ENCODE results near the gene BTBD6. TPM values are rescaled to one million over a fixed set of nuclear protein-coding genes. Genes with fewer than 3 reads are reported as not detected.
A peak's percentile ranks its signal among the peaks of the same experiment; 100 is the strongest.

The BTBD6 gene
- total RNA-seq, 4 donors from 2014 or later: 52.2 to 69.6 (median 64.4) TPM

DNA sequence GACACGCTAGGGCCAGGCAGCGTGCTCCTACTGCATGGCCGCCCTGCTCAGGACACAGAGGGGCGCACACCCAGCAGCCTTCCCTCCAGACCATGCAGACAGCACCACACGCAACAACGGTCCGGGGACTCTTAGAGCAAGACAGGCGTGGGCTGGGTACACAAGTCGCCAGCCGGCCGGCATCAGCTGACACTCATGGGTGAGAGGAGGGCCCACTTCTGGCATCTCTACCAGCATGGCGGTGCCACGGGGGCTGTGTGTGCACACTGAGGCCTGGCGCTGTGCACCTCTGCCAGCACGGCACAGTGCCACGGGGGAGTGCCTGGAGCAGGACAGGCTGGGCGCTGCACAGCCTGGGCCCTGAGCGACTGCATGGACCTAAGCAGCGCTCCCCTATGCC lies 6.7 kb upstream of the BTBD6 start:
- Histone ChIP-seq H3K27ac (no peak overlapping the region), H3K4me1 (no peaks in the 10 kb centered on the region), H3K27me3 (no peaks in the 10 kb centered on the region), H3K36me3 (no peaks in the 10 kb centered on the region), H3K9me3 (no peaks in the 10 kb centered on the region), H3K4me3 (no peak overlapping the region)
- DNase-seq: no peak
- TF ChIP-seq POLR2A (IDR thresholded peaks at IDR 0.05): no peak
- TF ChIP-seq EP300 (IDR thresholded peaks at IDR 0.05; ENCODE audit: low read depth): no peak
- TF ChIP-seq, protein P1, sequence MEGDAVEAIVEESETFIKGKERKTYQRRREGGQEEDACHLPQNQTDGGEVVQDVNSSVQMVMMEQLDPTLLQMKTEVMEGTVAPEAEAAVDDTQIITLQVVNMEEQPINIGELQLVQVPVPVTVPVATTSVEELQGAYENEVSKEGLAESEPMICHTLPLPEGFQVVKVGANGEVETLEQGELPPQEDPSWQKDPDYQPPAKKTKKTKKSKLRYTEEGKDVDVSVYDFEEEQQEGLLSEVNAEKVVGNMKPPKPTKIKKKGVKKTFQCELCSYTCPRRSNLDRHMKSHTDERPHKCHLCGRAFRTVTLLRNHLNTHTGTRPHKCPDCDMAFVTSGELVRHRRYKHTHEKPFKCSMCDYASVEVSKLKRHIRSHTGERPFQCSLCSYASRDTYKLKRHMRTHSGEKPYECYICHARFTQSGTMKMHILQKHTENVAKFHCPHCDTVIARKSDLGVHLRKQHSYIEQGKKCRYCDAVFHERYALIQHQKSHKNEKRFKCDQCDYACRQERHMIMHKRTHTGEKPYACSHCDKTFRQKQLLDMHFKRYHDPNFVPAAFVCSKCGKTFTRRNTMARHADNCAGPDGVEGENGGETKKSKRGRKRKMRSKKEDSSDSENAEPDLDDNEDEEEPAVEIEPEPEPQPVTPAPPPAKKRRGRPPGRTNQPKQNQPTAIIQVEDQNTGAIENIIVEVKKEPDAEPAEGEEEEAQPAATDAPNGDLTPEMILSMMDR (IDR thresholded peaks at IDR 0.05): no peak
- no peak for TF ChIP-seq POLR2AphosphoS5 (IDR thresholded peaks at IDR 0.05)
- in situ Hi-C loops (cut with MboI; ENCODE audit: low pct_ligation_motif_present in 1 of 4, low pct_unique_long_range_greater_than_20kb in 1 of 4, low sequenced_read_pairs in 3 of 4): no loop called here
- WGBS, 2 donors (ENCODE audit: low coverage in 1 of 2): 70 to 92% methylated on average over 2 to 18 of the region's 19 CpGs
- intact Hi-C loops (cut with DNase I; ENCODE audit: low total_unique reads): no loop called here

DNA sequence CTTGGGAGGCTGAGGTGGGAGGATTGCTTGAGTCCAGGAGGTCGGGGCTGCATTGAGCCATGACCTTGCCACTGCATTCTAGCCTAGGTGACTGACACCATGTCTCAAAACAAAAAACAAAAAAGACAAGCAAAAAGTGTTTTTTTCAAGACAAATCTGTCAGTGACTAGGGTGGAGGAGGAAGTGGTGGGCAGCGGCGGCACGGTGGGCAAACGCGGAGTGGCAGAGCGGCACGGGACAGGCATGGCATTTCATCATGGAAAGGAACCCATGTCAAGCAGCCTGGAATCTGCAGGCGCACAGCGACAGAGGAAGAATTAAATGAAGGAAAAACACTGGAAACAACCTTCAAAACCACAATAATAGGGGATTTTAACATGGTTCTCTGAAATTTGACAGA lies 4.0 kb upstream of the BTBD6 start:
- peaks cover 5 to 15% (median 11%) of the 10 kb centered on the region in 4 donors for H3K4me1 ChIP-seq
- H3K4me3 ChIP-seq: no peak overlapping the region
- in situ Hi-C loops (cut with MboI; ENCODE audit: low pct_ligation_motif_present in 1 of 4, low pct_unique_long_range_greater_than_20kb in 1 of 4, low sequenced_read_pairs in 3 of 4): no loop called here
- TF ChIP-seq POLR2A (IDR thresholded peaks at IDR 0.05) (no peak), EP300 (IDR thresholded peaks at IDR 0.05; ENCODE audit: low read depth) (no peak), POLR2AphosphoS5 (IDR thresholded peaks at IDR 0.05) (no peak)
- TF ChIP-seq, protein P1 (IDR thresholded peaks at IDR 0.05): no peak
- WGBS, 2 donors (ENCODE audit: low coverage in 1 of 2): 79 to 88% methylated on average over 10 of the region's 10 CpGs
- no peak overlapping the region for H3K27ac ChIP-seq
- intact Hi-C loops (cut with DNase I; ENCODE audit: low total_unique reads): no loop called here
- no peak for DNase-seq
- no peaks in the 10 kb centered on the region for H3K9me3 ChIP-seq
- no peaks in the 10 kb centered on the region for H3K27me3 ChIP-seq
- no peaks in the 10 kb centered on the region for H3K36me3 ChIP-seq

DNA sequence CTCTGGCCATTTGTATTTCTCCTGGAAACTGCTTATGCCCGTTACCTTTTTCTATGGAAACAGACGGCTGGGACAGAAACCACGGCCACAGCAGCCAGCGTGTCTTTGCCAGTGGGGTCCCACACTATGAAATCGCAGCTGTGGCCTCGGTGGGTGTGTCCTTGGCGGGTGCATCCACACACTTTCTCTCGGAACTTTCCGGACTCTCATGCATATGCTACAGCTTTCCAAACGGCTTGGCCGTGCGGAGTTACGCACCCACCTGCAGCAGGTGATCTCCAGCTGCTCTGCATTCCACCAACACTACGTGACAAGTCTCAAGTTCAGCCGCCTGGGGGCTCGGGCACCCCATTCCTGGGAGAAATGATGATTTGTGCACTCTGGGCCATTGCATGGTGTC lies 1.3 kb upstream of the BTBD6 start:
- H3K27me3 ChIP-seq: no peaks in the 10 kb centered on the region
- no peaks in the 10 kb centered on the region for H3K36me3 ChIP-seq
- no peak for TF ChIP-seq POLR2AphosphoS5 (IDR thresholded peaks at IDR 0.05)
- TF ChIP-seq, protein P1 (IDR thresholded peaks at IDR 0.05): no peak
- TF ChIP-seq POLR2A (IDR thresholded peaks at IDR 0.05): no peak
- TF ChIP-seq EP300 (IDR thresholded peaks at IDR 0.05; ENCODE audit: low read depth): no peak
- 94 to 97% methylated on average over 16 of the region's 16 CpGs for WGBS, 2 donors (ENCODE audit: low coverage in 1 of 2)
- no peak for DNase-seq
- H3K4me1 ChIP-seq: peaks cover 11 to 24% (median 17%) of the 10 kb centered on the region in 4 donors
- in situ Hi-C loops (cut with MboI; ENCODE audit: low pct_ligation_motif_present in 1 of 4, low pct_unique_long_range_greater_than_20kb in 1 of 4, low sequenced_read_pairs in 3 of 4): no loop called here
- intact Hi-C loops (cut with DNase I; ENCODE audit: low total_unique reads): no loop called here
- no peaks in the 10 kb centered on the region for H3K9me3 ChIP-seq
- H3K4me3 ChIP-seq: no peak overlapping the region
- H3K27ac ChIP-seq: no peak overlapping the region

DNA sequence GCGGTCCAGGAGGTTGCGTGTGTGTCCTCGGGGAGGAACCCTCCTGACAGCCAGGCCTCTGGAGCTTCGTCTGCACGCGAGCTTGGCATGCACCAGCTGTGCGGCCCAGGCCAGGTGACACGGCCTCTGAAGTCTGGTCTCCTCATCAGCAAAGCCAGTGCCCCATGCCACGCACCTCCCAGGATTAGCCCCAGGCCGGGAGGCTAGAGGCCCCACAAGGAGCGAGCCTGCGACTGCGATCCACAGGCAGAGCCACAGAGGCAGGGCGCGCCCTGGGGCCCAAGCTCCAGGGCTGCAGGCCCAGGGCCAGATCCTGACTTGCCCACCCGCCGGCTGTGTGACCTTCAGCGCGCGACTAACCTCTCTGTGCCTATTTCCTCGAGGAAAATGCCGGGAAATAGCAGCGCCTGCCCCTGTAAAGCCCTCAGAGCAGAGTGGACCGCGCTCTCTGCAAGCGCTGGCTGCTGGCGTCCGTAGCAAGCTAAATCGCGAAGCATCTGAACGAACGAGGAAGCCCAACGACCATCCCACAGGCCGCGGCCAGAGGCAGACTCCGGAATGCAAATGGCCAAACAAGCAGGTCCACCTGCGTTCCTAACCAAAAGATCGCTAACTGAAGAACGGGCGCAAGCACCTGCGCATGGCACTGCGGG lies 492 bp upstream of the BTBD6 start:
- H3K36me3 ChIP-seq: no peaks in the 10 kb centered on the region

More for the DNA sequence above, 492 bp upstream of the BTBD6 start:
- in situ Hi-C loops (cut with MboI; ENCODE audit: low pct_ligation_motif_present in 1 of 4, low pct_unique_long_range_greater_than_20kb in 1 of 4, low sequenced_read_pairs in 3 of 4) (no loop called here), intact Hi-C loops (cut with DNase I; ENCODE audit: low total_unique reads) (no loop called here)
- 42% methylated on average over 34 of the region's 42 CpGs; no CpG with 5 or more reads in 1 of the 2 donors for WGBS, 2 donors (ENCODE audit: low coverage in 1 of 2)
- peaks cover 11 to 24% (median 17%) of the 10 kb centered on the region in 4 donors for H3K4me1 ChIP-seq
- H3K27ac ChIP-seq: peak overlapping the region; percentile 90 to 96 (median 94)
- peak overlapping the region; percentile 46 to 74 (median 67) for H3K4me3 ChIP-seq
- peak; percentile 15 for DNase-seq
- H3K9me3 ChIP-seq: no peaks in the 10 kb centered on the region
- no peak for TF ChIP-seq POLR2A (IDR thresholded peaks at IDR 0.05)
- TF ChIP-seq, protein P1 (IDR thresholded peaks at IDR 0.05): no peak
- no peak for TF ChIP-seq EP300 (IDR thresholded peaks at IDR 0.05; ENCODE audit: low read depth)
- no peak for TF ChIP-seq POLR2AphosphoS5 (IDR thresholded peaks at IDR 0.05)
- no peaks in the 10 kb centered on the region for H3K27me3 ChIP-seq

All from transverse colon (tissue), 4 donors.